ENCODE results near the gene NACC2.

NACC2 gene

GRCh38 chr9:136014147-136014923, 80.8 kb downstream of the NACC2 start:
- Mint-ChIP-seq H3K36me3 (ENCODE audit: low read depth) (no peaks in the 10 kb centered on the region), H3K27me3 (ENCODE audit: low read depth, poor library complexity) (peaks cover 3% of the 10 kb centered on the region), H3K4me1 (peaks cover 32% of the 10 kb centered on the region), H3K4me3 (no peak overlapping the region), H3K27ac (no peak overlapping the region), H3K9me3 (no peaks in the 10 kb centered on the region)
- no peak for DNase-seq
- TF ChIP-seq CTCF (IDR thresholded peaks at IDR 0.05), result no peak

- no peaks in the 10 kb centered on the region for H3K9me3 Mint-ChIP-seq
- peak; percentile 1 for DNase-seq
- H3K36me3 Mint-ChIP-seq (ENCODE audit: low read depth), result no peaks in the 10 kb centered on the region
- H3K4me1 Mint-ChIP-seq, result peaks cover 36% of the 10 kb centered on the region
- peaks cover 3% of the 10 kb centered on the region for H3K27me3 Mint-ChIP-seq (ENCODE audit: low read depth, poor library complexity)
- no peak for TF ChIP-seq CTCF (IDR thresholded peaks at IDR 0.05)
- no peak overlapping the region for H3K27ac Mint-ChIP-seq
- H3K4me3 Mint-ChIP-seq, result no peak overlapping the region
Measured at GRCh38 chr9:136013524-136014034, 81.5 kb downstream of the NACC2 start.

- Mint-ChIP-seq H3K4me3 (no peak overlapping the region), H3K4me1 (peaks cover 41% of the 10 kb centered on the region), H3K36me3 (ENCODE audit: low read depth) (no peaks in the 10 kb centered on the region), H3K9me3 (no peaks in the 10 kb centered on the region), H3K27ac (no peak overlapping the region), H3K27me3 (ENCODE audit: low read depth, poor library complexity) (no peaks in the 10 kb centered on the region)
- TF ChIP-seq CTCF (IDR thresholded peaks at IDR 0.05), result no peak
- DNase-seq, result peak; percentile 1
Measured at GRCh38 chr9:136013116-136013515, 82.0 kb downstream of the NACC2 start.

GRCh38 chr9:136012651-136013050, 82.4 kb downstream of the NACC2 start:
- no peak overlapping the region for H3K27ac Mint-ChIP-seq
- H3K9me3 Mint-ChIP-seq, result no peaks in the 10 kb centered on the region
- no peak for TF ChIP-seq CTCF (IDR thresholded peaks at IDR 0.05)
- DNase-seq, result peak; percentile 11
- H3K4me1 Mint-ChIP-seq, result peaks cover 46% of the 10 kb centered on the region
- no peaks in the 10 kb centered on the region for H3K36me3 Mint-ChIP-seq (ENCODE audit: low read depth)
- H3K27me3 Mint-ChIP-seq (ENCODE audit: low read depth, poor library complexity), result no peaks in the 10 kb centered on the region
- H3K4me3 Mint-ChIP-seq, result no peak overlapping the region

- H3K27me3 Mint-ChIP-seq (ENCODE audit: low read depth, poor library complexity), result peaks cover 4% of the 10 kb centered on the region
- no peaks in the 10 kb centered on the region for H3K9me3 Mint-ChIP-seq
- no peak overlapping the region for H3K27ac Mint-ChIP-seq
- H3K4me1 Mint-ChIP-seq, result peaks cover 53% of the 10 kb centered on the region
- no peaks in the 10 kb centered on the region for H3K36me3 Mint-ChIP-seq (ENCODE audit: low read depth)
- DNase-seq, result peak; percentile 22
- TF ChIP-seq CTCF (IDR thresholded peaks at IDR 0.05), result no peak
- no peak overlapping the region for H3K4me3 Mint-ChIP-seq
Measured at GRCh38 chr9:136011703-136012496, 83.2 kb downstream of the NACC2 start.

Measured in nephron progenitor cell (in vitro differentiated cells).